A673 (cell line): ENCODE results near the gene WNK1. TPM values are rescaled to one million over a fixed set of nuclear protein-coding genes. Genes with fewer than 3 reads are reported as not detected.

Source experiments
- BruUV-seq: library from RNA; stranded (reverse); fragments of 400-500 nt; replicated peaks from 2 replicates; lab custom pipeline; 2021; lab: Mats Ljungman, UMichigan
- CTCF ChIA-PET: fragments of 300-600 bp; sonication (Branson Sonifier 250); formaldehyde crosslinking; loops from one replicate; lab custom pipeline; 2022; ENCODE audit warnings: antibody characterized with exemption; lab: Charles Lee
- POLR2A ChIA-PET: fragments of 300-600 bp; sonication (Branson Sonifier 250); formaldehyde crosslinking; loops from one replicate; lab custom pipeline; 2022; ENCODE audit warnings: antibody characterized with exemption; ENCODE audit not compliant: low non-redundant PET; lab: Charles Lee
- DNase-seq: peaks from one replicate; pipeline ENCODE4 v3.0.0-alpha.2; 2015; ENCODE audit warnings: low spot score
- H3K27ac ChIP-seq: fragments of 200-600 bp; sonication (generic); 2 replicates; pipeline ENCODE4 v1.5.1; 2016; ENCODE audit warnings: mixed run types, low read depth, mild to moderate bottlenecking, mixed read lengths, antibody characterized with exemption, low read length; ENCODE audit not compliant: poor library complexity, severe bottlenecking
- H3K27me3 ChIP-seq: fragments of 200-600 bp; sonication (generic); replicated peaks from 2 replicates; pipeline ENCODE4 v1.6.1; 2017; ENCODE audit warnings: mixed run types, low read depth, mild to moderate bottlenecking, mixed read lengths, antibody characterized with exemption, low read length; ENCODE audit not compliant: insufficient read depth, poor library complexity
- H3K36me3 ChIP-seq: fragments of 200-600 bp; sonication (generic); 2 replicates; pipeline ENCODE4 v1.6.1; 2016; ENCODE audit warnings: mixed run types, mild to moderate bottlenecking, mixed read lengths, antibody characterized with exemption, low read length; ENCODE audit not compliant: insufficient read depth, poor library complexity, severe bottlenecking
- H3K4me1 ChIP-seq: fragments of 200-600 bp; sonication (generic); 2 replicates; pipeline ENCODE4 v1.6.1; 2017; ENCODE audit warnings: mixed run types, mild to moderate bottlenecking, mixed read lengths, antibody characterized with exemption, low read length; ENCODE audit not compliant: insufficient read depth, poor library complexity, severe bottlenecking
- H3K4me3 ChIP-seq: fragments of 200-600 bp; sonication (generic); 2 replicates; pipeline ENCODE4 v1.5.1; 2016; ENCODE audit warnings: low read depth, mixed run types, mild to moderate bottlenecking, mixed read lengths, low read length; ENCODE audit not compliant: poor library complexity, severe bottlenecking
- H3K9me3 ChIP-seq: fragments of 200-600 bp; sonication (generic); 2 replicates; pipeline ENCODE4 v1.6.1; 2016; ENCODE audit warnings: mixed run types, low read depth, mild to moderate bottlenecking, mixed read lengths, antibody characterized with exemption, low read length; ENCODE audit not compliant: poor library complexity, severe bottlenecking
- EZH2 ChIP-seq: fragments of 200-600 bp; sonication (generic); IDR thresholded peaks from 2 replicates; pipeline ENCODE4 v1.6.1; 2017; ENCODE audit warnings: borderline replicate concordance, low read depth, mild to moderate bottlenecking, mixed read lengths, antibody characterized with exemption, low read length; ENCODE audit not compliant: poor library complexity, severe bottlenecking
- intact Hi-C: fragments of 100-400 bp; cut with micrococcal nuclease; formaldehyde crosslinking; loops from one replicate; pipeline ENCODE4 v1.10.0; 2022; ENCODE audit not compliant: unreplicated experiment
- total RNA-seq: library from RNA; stranded (reverse); gene quantifications from 2 replicates; pipeline ENCODE4 v1.2.3, GENCODE V29; 2021
- TF ChIP-seq, protein P1 (sequence below): fragments of 300-800, 200-600 bp; sonication (generic); conservative IDR thresholded peaks from 2 replicates; pipeline ENCODE4 v1.5.1; 2017; ENCODE audit warnings: low read depth, mild to moderate bottlenecking, antibody characterized with exemption, low read length, moderate library complexity, mixed read lengths

WNK1 gene
- total RNA-seq, 1 experiment from 2014 or later, result 161 TPM

DNA sequence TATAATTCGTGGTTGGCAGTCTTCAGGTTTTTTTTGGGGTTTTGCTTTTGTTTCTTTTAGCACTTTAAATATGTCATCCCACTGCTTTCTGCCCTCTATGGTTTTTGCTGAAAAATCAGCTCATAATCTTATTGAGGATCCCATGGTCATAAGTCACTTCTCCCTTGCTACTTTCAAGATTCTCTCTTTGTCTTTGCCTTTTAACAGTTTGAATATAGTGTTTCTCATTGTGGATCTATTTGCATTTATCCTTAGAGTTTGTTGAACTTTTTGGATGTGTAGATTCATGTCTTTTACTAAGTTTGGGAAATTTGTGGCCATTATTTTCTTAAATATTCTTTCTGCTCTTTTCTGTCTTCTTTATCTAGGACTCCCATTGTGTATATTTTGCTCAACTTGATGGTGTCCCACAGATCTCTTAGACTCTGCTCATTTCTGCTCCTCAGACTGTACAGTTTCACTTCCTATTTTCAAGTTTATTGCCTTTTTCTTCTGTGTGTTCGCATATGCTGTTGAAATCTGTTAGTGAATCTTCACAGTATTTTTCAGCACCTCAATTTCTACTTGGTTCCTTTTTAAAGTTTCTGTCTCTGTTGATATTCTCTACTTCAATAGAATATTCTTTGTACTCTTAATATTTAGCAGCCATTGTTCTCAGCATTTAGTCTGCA lies 70.8 kb downstream of the WNK1 start:
- ChIA-PET POLR2A (no interaction called here), CTCF (interaction anchor here (0.6 kb wide), 1 partner anchor 247 kb away, joined by 3 read pairs; no protein-coding TSS in a partner anchor)
- peaks cover 19% of the 10 kb centered on the region for H3K36me3 ChIP-seq

DNA sequence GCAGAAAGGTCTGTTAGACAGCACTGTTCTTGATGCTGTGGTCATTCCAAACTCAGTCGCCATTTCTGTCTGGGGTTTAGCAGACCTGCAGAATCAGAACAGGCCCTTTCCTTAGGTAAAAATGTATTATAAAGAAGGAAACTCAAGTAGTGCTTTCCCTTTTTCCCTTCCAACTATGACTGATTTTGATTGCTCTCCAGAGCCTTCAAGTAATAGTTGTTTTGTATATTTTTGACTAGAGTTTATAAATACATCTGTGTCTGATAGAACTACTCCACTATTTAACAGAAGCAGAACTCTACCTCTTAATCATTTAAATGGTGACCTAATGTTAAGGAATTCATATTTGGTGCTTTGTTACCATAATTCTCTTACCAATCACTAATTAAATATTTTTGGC lies 74.0 kb downstream of the WNK1 start:
- peaks cover 39% of the 10 kb centered on the region for H3K36me3 ChIP-seq
- POLR2A ChIA-PET, result no interaction called here
- intact Hi-C loops, result no loop called here

More for the DNA sequence above, 70.8 kb downstream of the WNK1 start:
- H3K27ac ChIP-seq, result no peak overlapping the region
- no TSS peak for BruUV-seq
- TF ChIP-seq, protein P1, sequence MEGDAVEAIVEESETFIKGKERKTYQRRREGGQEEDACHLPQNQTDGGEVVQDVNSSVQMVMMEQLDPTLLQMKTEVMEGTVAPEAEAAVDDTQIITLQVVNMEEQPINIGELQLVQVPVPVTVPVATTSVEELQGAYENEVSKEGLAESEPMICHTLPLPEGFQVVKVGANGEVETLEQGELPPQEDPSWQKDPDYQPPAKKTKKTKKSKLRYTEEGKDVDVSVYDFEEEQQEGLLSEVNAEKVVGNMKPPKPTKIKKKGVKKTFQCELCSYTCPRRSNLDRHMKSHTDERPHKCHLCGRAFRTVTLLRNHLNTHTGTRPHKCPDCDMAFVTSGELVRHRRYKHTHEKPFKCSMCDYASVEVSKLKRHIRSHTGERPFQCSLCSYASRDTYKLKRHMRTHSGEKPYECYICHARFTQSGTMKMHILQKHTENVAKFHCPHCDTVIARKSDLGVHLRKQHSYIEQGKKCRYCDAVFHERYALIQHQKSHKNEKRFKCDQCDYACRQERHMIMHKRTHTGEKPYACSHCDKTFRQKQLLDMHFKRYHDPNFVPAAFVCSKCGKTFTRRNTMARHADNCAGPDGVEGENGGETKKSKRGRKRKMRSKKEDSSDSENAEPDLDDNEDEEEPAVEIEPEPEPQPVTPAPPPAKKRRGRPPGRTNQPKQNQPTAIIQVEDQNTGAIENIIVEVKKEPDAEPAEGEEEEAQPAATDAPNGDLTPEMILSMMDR, result no peak
- TF ChIP-seq EZH2, result no peak
- peaks cover 9% of the 10 kb centered on the region for H3K9me3 ChIP-seq
- no peaks in the 10 kb centered on the region for H3K27me3 ChIP-seq
- H3K4me1 ChIP-seq, result peaks cover 11% of the 10 kb centered on the region
- intact Hi-C loops, result no loop called here
- no peak overlapping the region for H3K4me3 ChIP-seq
- DNase-seq, result no peak

DNA sequence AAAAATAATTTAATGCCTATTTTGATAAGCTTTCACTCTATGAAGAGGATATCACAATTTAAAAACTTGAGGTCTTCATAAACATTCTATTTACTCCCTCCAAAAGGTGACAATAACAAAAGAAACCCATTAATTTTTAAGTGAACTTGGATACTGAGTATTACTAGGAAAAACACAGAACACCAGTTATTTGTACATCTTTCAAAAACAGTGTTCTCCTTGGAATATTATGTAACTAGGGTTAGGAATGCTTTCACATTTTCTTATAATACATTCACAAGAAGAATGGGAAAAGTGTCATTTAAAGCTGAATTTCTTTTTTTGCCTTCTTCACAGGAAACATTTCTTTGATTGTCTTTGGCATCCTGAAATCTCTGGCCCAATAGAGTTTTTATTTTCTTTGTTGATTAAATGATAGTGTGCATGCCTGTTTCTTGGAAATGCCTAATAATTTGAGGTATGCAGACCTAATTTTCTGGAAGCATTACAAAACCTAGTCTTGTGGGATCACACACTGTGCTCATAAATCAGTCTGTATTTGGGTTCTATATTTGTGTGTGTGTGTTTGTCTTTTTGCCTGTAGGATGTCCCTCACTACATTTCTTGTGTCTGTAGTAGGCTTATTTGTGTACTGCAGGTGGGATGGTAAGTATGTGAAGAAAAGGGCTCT lies 76.5 kb downstream of the WNK1 start:
- CTCF ChIA-PET, result no interaction called here
- H3K36me3 ChIP-seq, result peaks cover 28% of the 10 kb centered on the region

More for the DNA sequence above, 74.0 kb downstream of the WNK1 start:
- no peaks in the 10 kb centered on the region for H3K4me1 ChIP-seq
- no peaks in the 10 kb centered on the region for H3K27me3 ChIP-seq
- no TSS peak for BruUV-seq
- peaks cover 9% of the 10 kb centered on the region for H3K9me3 ChIP-seq
- TF ChIP-seq EZH2, result no peak
- TF ChIP-seq, protein P1, result no peak
- CTCF ChIA-PET, result no interaction called here
- H3K4me3 ChIP-seq, result no peak overlapping the region
- DNase-seq, result no peak
- no peak overlapping the region for H3K27ac ChIP-seq

More for the DNA sequence above, 76.5 kb downstream of the WNK1 start:
- no peak for DNase-seq
- Histone ChIP-seq H3K9me3 (no peaks in the 10 kb centered on the region), H3K27ac (no peak overlapping the region), H3K4me3 (no peak overlapping the region), H3K4me1 (no peaks in the 10 kb centered on the region), H3K27me3 (no peaks in the 10 kb centered on the region)
- POLR2A ChIA-PET, result no interaction called here
- no peak for TF ChIP-seq EZH2
- TF ChIP-seq, protein P1, result no peak
- no TSS peak for BruUV-seq
- intact Hi-C loops, result no loop called here
